HCT116 (cell line): ENCODE results near the gene RHCG. TPM values are rescaled to one million over a fixed set of nuclear protein-coding genes. Genes with fewer than 3 reads are reported as not detected.

Source experiments
- ATAC-seq: fragments of 200-7000 bp; cut with Tn5 transposase; 2 replicates; pipeline ENCODE4 v1.9.1; 2020; ENCODE audit warnings: mild to moderate bottlenecking, moderate library complexity
- BruUV-seq: library from RNA; stranded (reverse); fragments of 400-500 nt; replicated peaks from 2 replicates; lab custom pipeline; 2021; lab: Mats Ljungman, UMichigan
- CTCF ChIA-PET: fragments of 300-600 bp; sonication (Branson Sonifier 250); formaldehyde crosslinking; loops from one replicate; lab custom pipeline; 2021; ENCODE audit warnings: antibody characterized with exemption; lab: Charles Lee
- POLR2A ChIA-PET: fragments of 300-600, 350-600 bp; sonication (Branson Sonifier 250); formaldehyde crosslinking; loops from one replicate; lab custom pipeline; 2021; ENCODE audit warnings: antibody characterized with exemption; lab: Charles Lee
- RAD21 ChIA-PET, 2 experiments: fragments of 300-600 bp; sonication (Branson Sonifier 250); formaldehyde crosslinking; loops; one replicate each; lab custom pipeline; 2023; ENCODE audit warnings: low total read pairs in 2 of 2; ENCODE audit not compliant: uncharacterized antibody in 2 of 2, unreplicated experiment in 2 of 2, low non-redundant PET in 1 of 2; lab: Charles Lee
- DNase-seq: peaks from one replicate; pipeline ENCODE4 v3.0.0-alpha.2; 2010; ENCODE audit warnings: low read depth, low spot score
- H2AFZ ChIP-seq: fragments of 200-600 bp; shearing (Covaris generic), sonication (generic); 2 replicates; pipeline ENCODE4 v1.6.1; 2017; ENCODE audit warnings: low read depth, mixed run types, mixed read lengths, antibody characterized with exemption, low read length; ENCODE audit not compliant: poor library complexity, severe bottlenecking
- H3K27ac ChIP-seq: 2 replicates; pipeline ENCODE4 v1.5.1; 2012; ENCODE audit warnings: low read depth, low read length
- H3K27me3 ChIP-seq: fragments of 200-600 bp; sonication (generic); 2 replicates; pipeline ENCODE4 v1.6.1; 2016; ENCODE audit warnings: mixed run types, low read length, mixed read lengths; ENCODE audit not compliant: insufficient read depth
- H3K36me3 ChIP-seq, 2 experiments: fragments of 200-500 bp in 1 of 2; fragments of 200-600 bp in 1 of 2; sonication (Bioruptor generic) in 1 of 2; sonication (generic) in 1 of 2; 2 replicates each; pipeline versions ENCODE4 v1.5.1 to v1.6.1; 2014 to 2016; ENCODE audit warnings: low read length in 2 of 2, inconsistent platforms in 1 of 2, mixed read lengths in 1 of 2, mixed run types in 1 of 2; ENCODE audit not compliant: insufficient read depth in 2 of 2, control insufficient read depth in 1 of 2
- H3K4me1 ChIP-seq, 2 experiments: fragments of 200-600 bp in 1 of 2; sonication (generic) in 1 of 2; 2 replicates each; pipeline versions ENCODE4 v1.5.1 to v1.6.1; 2012 to 2017; ENCODE audit warnings: low read length in 2 of 2, inconsistent platforms in 1 of 2, mild to moderate bottlenecking in 1 of 2, mixed read lengths in 1 of 2, mixed run types in 1 of 2, moderate library complexity in 1 of 2; ENCODE audit not compliant: insufficient read depth in 2 of 2, control insufficient read depth in 1 of 2
- H3K4me2 ChIP-seq: fragments of 200-600 bp; sonication (generic); 2 replicates; pipeline ENCODE4 v1.6.1; 2017; ENCODE audit warnings: mixed run types, low read length, mixed read lengths
- H3K4me3 ChIP-seq, 2 experiments: fragments of 200-600 bp in 1 of 2; sonication (generic) in 1 of 2; replicated peaks in 1 of 2; 2 replicates each; pipeline ENCODE4 v1.5.1; 2011 to 2016; ENCODE audit warnings: low read length in 2 of 2, control low read depth in 1 of 2, low read depth in 1 of 2, mild to moderate bottlenecking in 1 of 2, mixed read lengths in 1 of 2, mixed run types in 1 of 2
- H3K79me2 ChIP-seq: fragments of 200-600 bp; sonication (generic); 2 replicates; pipeline ENCODE4 v1.6.1; 2017; ENCODE audit warnings: mild to moderate bottlenecking, mixed run types, low read length, moderate library complexity, mixed read lengths; ENCODE audit not compliant: insufficient read depth
- H3K9ac ChIP-seq: fragments of 200-600 bp; sonication (generic); 2 replicates; pipeline ENCODE4 v1.6.1; 2016; ENCODE audit warnings: low read length, mixed read lengths
- H3K9me2 ChIP-seq: fragments of 200-600 bp; sonication (generic), shearing (Covaris generic); 2 replicates; pipeline ENCODE4 v1.6.1; 2017; ENCODE audit warnings: mixed run types, mild to moderate bottlenecking, moderate library complexity; ENCODE audit not compliant: insufficient read depth
- H3K9me3 ChIP-seq, 2 experiments: fragments of 200-500 bp in 1 of 2; fragments of 200-600 bp in 1 of 2; sonication (Bioruptor generic) in 1 of 2; sonication (generic) in 1 of 2; 2 replicates each; pipeline ENCODE4 v1.6.1; 2014 to 2017; ENCODE audit warnings: low read length in 2 of 2, mixed read lengths in 2 of 2, inconsistent platforms in 1 of 2, low read depth in 1 of 2, mild to moderate bottlenecking in 1 of 2, mixed run types in 1 of 2, moderate library complexity in 1 of 2; ENCODE audit not compliant: control insufficient read depth in 1 of 2, insufficient read depth in 1 of 2
- H4K20me1 ChIP-seq: fragments of 200-600 bp; sonication (generic), shearing (Covaris generic); 2 replicates; pipeline ENCODE4 v1.6.1; 2017; ENCODE audit warnings: mixed run types, mild to moderate bottlenecking, moderate library complexity; ENCODE audit not compliant: insufficient read depth
- CEBPB ChIP-seq: IDR thresholded peaks from 2 replicates; pipeline ENCODE4 v1.6.1; 2012; ENCODE audit warnings: low read depth
- EGR1 ChIP-seq: IDR thresholded peaks from 2 replicates; pipeline ENCODE4 v1.6.1; 2012; ENCODE audit warnings: low read depth
- FOSL1 ChIP-seq: IDR thresholded peaks from 2 replicates; pipeline ENCODE4 v1.6.1; 2012; ENCODE audit warnings: low read depth
- POLR2AphosphoS5 ChIP-seq: IDR thresholded peaks from 2 replicates; pipeline ENCODE4 v1.6.1; 2011; ENCODE audit warnings: mild to moderate bottlenecking, low read depth, low read length, moderate library complexity
- SIN3A ChIP-seq: IDR thresholded peaks from 2 replicates; pipeline ENCODE4 v1.6.1; 2012; ENCODE audit warnings: low read depth
- SP1 ChIP-seq: IDR thresholded peaks from 2 replicates; pipeline ENCODE4 v1.6.1; 2012; ENCODE audit warnings: low read depth
- TCF7L2 ChIP-seq: IDR thresholded peaks from 2 replicates; pipeline ENCODE4 v1.7.0; 2011; ENCODE audit warnings: borderline replicate concordance, inconsistent platforms; ENCODE audit not compliant: insufficient read depth, insufficient read length; ENCODE audit errors: extremely low read depth
- YY1 ChIP-seq: IDR thresholded peaks from 2 replicates; pipeline ENCODE4 v1.6.1; 2011; ENCODE audit warnings: low read length, low read depth, moderate library complexity, mild to moderate bottlenecking; ENCODE audit not compliant: insufficient replicate concordance; ENCODE audit errors: extremely low read depth
- intact Hi-C: fragments of 100-400 bp; cut with micrococcal nuclease; formaldehyde crosslinking; loops from 2 replicates; pipeline ENCODE4 v1.10.0; 2022
- total RNA-seq: library from RNA; stranded (reverse); gene quantifications from one replicate; pipeline ENCODE4 v1.2.1, GENCODE V29; 2021; ENCODE audit not compliant: unreplicated experiment
- TF ChIP-seq, protein P1 (sequence below): IDR thresholded peaks from 2 replicates; pipeline ENCODE4 v1.6.1; 2012
- TF ChIP-seq, protein P2 (sequence below): IDR thresholded peaks from 2 replicates; pipeline ENCODE4 v1.6.1; 2012

Gene RHCG
- total RNA-seq, 1 experiment from 2014 or later = not detected

DNA sequence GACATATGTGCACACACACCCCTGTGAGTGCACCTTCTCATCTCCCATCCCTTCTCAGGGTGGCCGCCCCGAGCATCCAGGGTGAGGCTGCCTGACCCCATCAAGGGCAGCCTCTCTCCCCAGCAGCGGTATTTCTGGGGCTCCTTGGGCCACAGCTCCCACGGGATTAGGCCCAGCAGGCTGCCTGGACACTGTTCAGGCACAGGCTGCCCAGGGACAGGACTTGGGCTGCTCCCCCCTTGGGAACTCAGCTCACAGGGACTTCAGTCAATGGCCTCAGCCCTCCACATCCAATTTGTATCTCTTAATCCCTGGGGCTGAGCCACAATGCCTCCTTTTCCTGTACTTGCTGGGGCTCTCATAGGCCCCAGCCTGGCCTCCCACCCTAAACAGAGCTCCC, 35.0 kb downstream of the RHCG start (continued):
- TF ChIP-seq, protein P1, sequence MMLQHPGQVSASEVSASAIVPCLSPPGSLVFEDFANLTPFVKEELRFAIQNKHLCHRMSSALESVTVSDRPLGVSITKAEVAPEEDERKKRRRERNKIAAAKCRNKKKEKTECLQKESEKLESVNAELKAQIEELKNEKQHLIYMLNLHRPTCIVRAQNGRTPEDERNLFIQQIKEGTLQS = no peak
- no peak for TF ChIP-seq SP1
- no peak for TF ChIP-seq TCF7L2
- no peak for TF ChIP-seq CEBPB
- no peak for TF ChIP-seq YY1
- TF ChIP-seq, all 23 proteins: peak for 0

DNA sequence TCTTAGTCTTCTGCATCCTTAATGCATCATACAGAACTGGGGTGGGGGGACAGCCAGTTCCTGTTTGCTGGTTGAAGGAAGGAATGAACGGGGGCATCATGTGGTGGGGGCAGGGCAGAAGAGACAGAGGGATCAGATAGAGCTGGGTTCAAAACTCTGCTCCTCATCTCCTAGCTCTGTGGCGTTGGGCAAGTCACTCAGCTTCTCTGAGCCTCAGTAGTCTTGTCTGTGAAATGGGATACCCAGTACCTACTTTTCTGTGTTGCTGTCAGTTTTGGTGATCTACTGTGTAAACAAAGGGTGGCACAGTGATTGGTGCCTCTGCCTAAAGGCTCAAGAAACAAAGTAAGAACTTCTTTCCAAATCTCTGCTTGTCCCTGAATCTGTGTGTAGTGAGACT, 36.3 kb downstream of the RHCG start:
- H3K27ac ChIP-seq = no peak overlapping the region
- no peak overlapping the region for H3K4me3 ChIP-seq
- H3K4me2 ChIP-seq = no peak overlapping the region
- no peak for ATAC-seq
- peaks cover 0 to 5% of the 10 kb centered on the region in 2 experiments; a peak in 1 of 4 replicates for H3K4me1 ChIP-seq
- no peaks in the 10 kb centered on the region for H3K36me3 ChIP-seq
- no peak for DNase-seq
- ChIA-PET RAD21 (no interaction called here), CTCF (no interaction called here), POLR2A (no interaction called here)
- no peaks in the 10 kb centered on the region for H3K27me3 ChIP-seq
- no peaks in the 10 kb centered on the region for H3K79me2 ChIP-seq
- H4K20me1 ChIP-seq = no peaks in the 10 kb centered on the region
- TF ChIP-seq SP1 = no peak
- no peak for TF ChIP-seq EGR1
- TF ChIP-seq SIN3A = no peak
- TF ChIP-seq, protein P2, sequence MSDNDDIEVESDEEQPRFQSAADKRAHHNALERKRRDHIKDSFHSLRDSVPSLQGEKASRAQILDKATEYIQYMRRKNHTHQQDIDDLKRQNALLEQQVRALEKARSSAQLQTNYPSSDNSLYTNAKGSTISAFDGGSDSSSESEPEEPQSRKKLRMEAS = no peak
- TF ChIP-seq FOSL1 = no peak
- no peak for TF ChIP-seq POLR2AphosphoS5
- no peak overlapping the region for H3K9ac ChIP-seq
- no TSS peak for BruUV-seq
- no peaks in the 10 kb centered on the region for H3K9me2 ChIP-seq
- intact Hi-C loops = no loop called here
- H3K9me3 ChIP-seq = no peaks in the 10 kb centered on the region
- H2AFZ ChIP-seq = no peak overlapping the region
